Parathyroid adenoma (tissue), 2 donors: ENCODE data around the gene STAB2.

Experiments used
- H2AFZ ChIP-seq: fragments of 300-600 bp; sonication (generic); one replicate; pipeline ENCODE4 v1.7.0; 2017; ENCODE audit warnings: antibody characterized with exemption, mild to moderate bottlenecking
- H3K27ac ChIP-seq: fragments of 300-600 bp; sonication (generic); one replicate; pipeline ENCODE4 v1.7.0; 2017
- H3K27me3 ChIP-seq: fragments of 300-600 bp; sonication (generic); one replicate; pipeline ENCODE4 v1.7.0; 2017; ENCODE audit warnings: low read length; ENCODE audit not compliant: control insufficient read depth, insufficient read depth
- H3K36me3 ChIP-seq: fragments of 300-600 bp; sonication (generic); one replicate; pipeline ENCODE4 v1.7.0; 2017; ENCODE audit warnings: low read length; ENCODE audit not compliant: control insufficient read depth, insufficient read depth
- H3K4me1 ChIP-seq: fragments of 300-600 bp; sonication (generic); one replicate; pipeline ENCODE4 v1.7.0; 2017; ENCODE audit warnings: control low read depth
- H3K4me2 ChIP-seq: fragments of 300-600 bp; sonication (generic); one replicate; pipeline ENCODE4 v1.7.0; 2017; ENCODE audit warnings: low read length
- H3K4me3 ChIP-seq: fragments of 300-600 bp; sonication (generic); one replicate; pipeline ENCODE4 v1.7.0; 2017; ENCODE audit warnings: low read depth, low read length
- H3K79me2 ChIP-seq: fragments of 300-600 bp; sonication (generic); one replicate; pipeline ENCODE4 v1.7.0; 2017; ENCODE audit warnings: control low read depth
- H3K9ac ChIP-seq: fragments of 300-600 bp; sonication (generic); one replicate; pipeline ENCODE4 v1.7.0; 2017; ENCODE audit warnings: mild to moderate bottlenecking
- H3K9me3 ChIP-seq: fragments of 300-600 bp; sonication (generic); one replicate; pipeline ENCODE4 v1.7.0; 2017; ENCODE audit warnings: low read length; ENCODE audit not compliant: control insufficient read depth
- CTCF ChIP-seq: fragments of 300-600 bp; sonication (generic); IDR thresholded peaks from one replicate; pipeline ENCODE4 v1.7.0; 2017; ENCODE audit warnings: antibody characterized with exemption, mild to moderate bottlenecking
- donor health status: primary hyperparathyroidism.

Gene STAB2

GRCh38 chr12:103725398-103725797 lies 138.3 kb downstream of the STAB2 start:
- no peaks in the 10 kb centered on the region for H3K9me3 ChIP-seq
- no peaks in the 10 kb centered on the region for H3K36me3 ChIP-seq

GRCh38 chr12:103727638-103728037 lies 140.6 kb downstream of the STAB2 start:
- H3K4me1 ChIP-seq: no peaks in the 10 kb centered on the region
- H3K4me2 ChIP-seq: no peak overlapping the region
- no peaks in the 10 kb centered on the region for H3K36me3 ChIP-seq
- no peaks in the 10 kb centered on the region for H3K79me2 ChIP-seq
- H3K9ac ChIP-seq: no peak overlapping the region
- no peaks in the 10 kb centered on the region for H3K27me3 ChIP-seq
- TF ChIP-seq CTCF: no peak
- no peak overlapping the region for H3K27ac ChIP-seq
- H2AFZ ChIP-seq: no peak overlapping the region
- H3K9me3 ChIP-seq: no peaks in the 10 kb centered on the region
- no peak overlapping the region for H3K4me3 ChIP-seq

More at GRCh38 chr12:103725398-103725797, 138.3 kb downstream of the STAB2 start:
- no peaks in the 10 kb centered on the region for H3K79me2 ChIP-seq
- H2AFZ ChIP-seq: no peak overlapping the region
- no peaks in the 10 kb centered on the region for H3K4me1 ChIP-seq
- H3K9ac ChIP-seq: no peak overlapping the region
- no peak overlapping the region for H3K27ac ChIP-seq
- H3K4me3 ChIP-seq: no peak overlapping the region
- no peaks in the 10 kb centered on the region for H3K27me3 ChIP-seq
- no peak for TF ChIP-seq CTCF
- H3K4me2 ChIP-seq: no peak overlapping the region

- Histone ChIP-seq H3K36me3 (no peaks in the 10 kb centered on the region), H2AFZ (no peak overlapping the region), H3K4me3 (no peak overlapping the region), H3K9ac (no peak overlapping the region), H3K27ac (no peak overlapping the region), H3K9me3 (no peaks in the 10 kb centered on the region), H3K4me2 (no peak overlapping the region), H3K79me2 (no peaks in the 10 kb centered on the region), H3K27me3 (no peaks in the 10 kb centered on the region), H3K4me1 (no peaks in the 10 kb centered on the region)
- no peak for TF ChIP-seq CTCF
Observed at GRCh38 chr12:103728323-103728722, 141.2 kb downstream of the STAB2 start.

GRCh38 chr12:103729499-103729898 lies 142.4 kb downstream of the STAB2 start:
- Histone ChIP-seq H3K9me3 (no peaks in the 10 kb centered on the region), H3K27me3 (no peaks in the 10 kb centered on the region), H3K9ac (no peak overlapping the region), H2AFZ (no peak overlapping the region), H3K4me3 (no peak overlapping the region), H3K4me1 (no peaks in the 10 kb centered on the region), H3K79me2 (no peaks in the 10 kb centered on the region), H3K4me2 (no peak overlapping the region), H3K36me3 (no peaks in the 10 kb centered on the region), H3K27ac (no peak overlapping the region)
- TF ChIP-seq CTCF: no peak

GRCh38 chr12:103731539-103731938 lies 144.5 kb downstream of the STAB2 start:
- Histone ChIP-seq H3K4me3 (no peak overlapping the region), H2AFZ (no peak overlapping the region), H3K9ac (no peak overlapping the region), H3K36me3 (no peaks in the 10 kb centered on the region), H3K4me2 (no peak overlapping the region), H3K27me3 (no peaks in the 10 kb centered on the region), H3K27ac (no peak overlapping the region), H3K4me1 (no peaks in the 10 kb centered on the region), H3K79me2 (no peaks in the 10 kb centered on the region), H3K9me3 (no peaks in the 10 kb centered on the region)
- no peak for TF ChIP-seq CTCF
